Pancreas (tissue), 10 donors: ENCODE results near the gene DOK7. TPM values are rescaled to one million over a fixed set of nuclear protein-coding genes. Genes with fewer than 3 reads are reported as not detected.

Experiments used
- ATAC-seq, 4 donors: fragments of 200-7000 bp; cut with Tn5 transposase; one replicate each; pipeline versions ENCODE4 v1.8.0 to v1.9.1; 2020; ENCODE audit warnings: mild to moderate bottlenecking in 4 of 4, moderate library complexity in 4 of 4
- DNase-seq, 6 donors: peaks; one replicate each; pipeline ENCODE4 v3.0.0-alpha.2; 2020
- FAIRE-seq: peaks from 2 replicates; lab custom pipeline; 2012; peaks lifted over from hg19 to GRCh38; lab: Jason Lieb, UNC
- H3K27ac ChIP-seq, 4 donors: fragments of 200-600 bp; sonication (generic); 1 replicate in 3 of 4; 2 replicates in 1 of 4; pipeline versions ENCODE4 v1.5.0 to v1.8.0; 2020
- H3K27me3 ChIP-seq, 4 donors: fragments of 200-600 bp; one replicate each; pipeline ENCODE4 v1.8.0; 2021
- H3K36me3 ChIP-seq, 3 donors: fragments of 200-600 bp; sonication (generic) in 1 of 3; one replicate each; pipeline versions ENCODE4 v1.5.0 to v1.8.0; 2020 to 2021
- H3K4me1 ChIP-seq, 3 donors: fragments of 200-600 bp; one replicate each; pipeline ENCODE4 v1.8.0; 2021
- H3K4me3 ChIP-seq, 4 donors: fragments of 200-600 bp; sonication (generic) in 2 of 4; one replicate each; pipeline versions ENCODE4 v1.5.0 to v1.8.0; 2020 to 2021
- H3K9me3 ChIP-seq, 4 donors: fragments of 200-600 bp; one replicate each; pipeline ENCODE4 v1.8.0; 2021
- CTCF ChIP-seq, 4 donors: fragments of 200-600 bp; sonication (generic) in 3 of 4; IDR thresholded peaks; one replicate each; pipeline versions ENCODE4 v1.5.0 to v1.8.0; 2021; ENCODE audit warnings: antibody characterized with exemption in 4 of 4
- WGBS, 2 donors: extraction: QIAGEN DNeasy Blood & Tissue Kit; methylation state at CpG; one replicate each; pipeline ENCODE4 v1.1.7; 2013; 5-methylcytosine and 5-hydroxymethylcytosine counted together
- intact Hi-C, 3 donors: fragments of 100-400 bp; cut with DNase I; formaldehyde crosslinking; loops; one replicate each; pipeline versions ENCODE4 v1.11.1 to v1.14.2; 2022
- polyA plus RNA-seq, 2 donors: library from polyadenylated mRNA; stranded (reverse); fragments of 200-250 nt; gene quantifications; one replicate each; pipeline ENCODE4 v1.2.3, GENCODE V29; 2013
- total RNA-seq, 6 donors: library from RNA; stranded (reverse); fragmentation: NEBNext Ultra II Directional in 4 of 6; extraction: Animal tissue kit (Norgen Biotek cat#: 25700) in 4 of 6; gene quantifications; one replicate each; pipeline versions ENCODE4 v1.2.1 to v1.2.4, GENCODE V29; 2021 to 2023
- donor health status: healthy with polysubstance abuse.
- donor health status: DM: no; HTN: no; CAD: no; lungs with moderate emphysema.
- donor health status: DM: no; HTN: no; CAD: no.
- donor health status: control.
- donor health status: control.
- donor health status: Bipolar disorder and iron deficiency.
- donor health status: DM: yes; HTN: yes; CAD: no.
- donor health status: DM: no; HTN: no; CAD: no.
- donor health status: DM: no; HTN: no; CAD: no.
- donor health status: DM: yes; HTN: yes; CAD: no.

The DOK7 gene
- total and polyA plus RNA-seq, 8 donors = 2.5 to 8.0 (median 4.2) TPM

DNA sequence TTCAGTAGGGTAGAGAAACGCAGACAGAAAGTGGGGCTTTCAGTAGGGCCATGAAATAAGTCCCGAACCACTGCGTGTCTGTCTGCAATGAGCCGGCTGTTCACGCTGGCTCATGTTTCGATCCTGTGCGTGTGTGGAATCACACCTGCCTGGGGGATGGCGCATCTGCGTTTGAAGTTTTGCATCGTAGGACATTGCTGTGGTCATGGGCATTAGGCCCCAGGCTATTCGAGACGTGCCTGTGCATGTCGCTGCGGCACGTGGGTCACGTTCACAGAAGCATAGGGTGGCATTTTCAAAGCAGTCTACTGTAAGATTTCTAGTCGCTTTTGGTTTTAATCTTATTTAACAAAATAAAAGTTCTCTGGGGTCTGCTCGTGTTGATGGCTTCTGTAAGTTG is 46.8 kb upstream of the DOK7 start:
- no peak overlapping the region for H3K27ac ChIP-seq
- no peak for FAIRE-seq
- intact Hi-C loops = no loop called here
- H3K4me3 ChIP-seq = no peak overlapping the region
- peaks cover 0 to 4% (median 0%) of the 10 kb centered on the region in 3 donors for H3K36me3 ChIP-seq
- WGBS, 2 donors = 89 to 90% methylated on average over 18 of the region's 18 CpGs
- no peaks in the 10 kb centered on the region for H3K27me3 ChIP-seq
- DNase-seq = no peak
- no peaks in the 10 kb centered on the region for H3K9me3 ChIP-seq
- no peak for TF ChIP-seq CTCF (IDR thresholded peaks at IDR 0.05)
- no peak for ATAC-seq
- no peaks in the 10 kb centered on the region for H3K4me1 ChIP-seq

- no peaks in the 10 kb centered on the region for H3K27me3 ChIP-seq
- DNase-seq (peak in 1 of 6 donors; percentile 44), ATAC-seq (no peak), FAIRE-seq (no peak)
- H3K36me3 ChIP-seq = peaks cover 0 to 4% (median 0%) of the 10 kb centered on the region in 3 donors
- no peaks in the 10 kb centered on the region for H3K9me3 ChIP-seq
- TF ChIP-seq CTCF (IDR thresholded peaks at IDR 0.05) = no peak
- H3K4me3 ChIP-seq = no peak overlapping the region
- H3K4me1 ChIP-seq = no peaks in the 10 kb centered on the region
- no peak overlapping the region for H3K27ac ChIP-seq
- intact Hi-C loops = no loop called here
- WGBS, 2 donors = 95% methylated on average over 17 of the region's 17 CpGs
These were observed 46.3 kb upstream of the DOK7 start for GRCh38 chr4:3416821-3417221.

GRCh38 chr4:3417448-3417847 is 45.7 kb upstream of the DOK7 start:
- Histone ChIP-seq H3K27ac (no peak overlapping the region), H3K9me3 (no peaks in the 10 kb centered on the region), H3K4me1 (no peaks in the 10 kb centered on the region), H3K27me3 (no peaks in the 10 kb centered on the region), H3K4me3 (no peak overlapping the region), H3K36me3 (peaks cover 0 to 4% (median 0%) of the 10 kb centered on the region in 3 donors)
- 91 to 95% methylated on average over 21 of the region's 21 CpGs for WGBS, 2 donors
- DNase-seq = peak in 1 of 6 donors; percentile 48
- intact Hi-C loops = no loop called here
- no peak for ATAC-seq
- no peak for FAIRE-seq
- no peak for TF ChIP-seq CTCF (IDR thresholded peaks at IDR 0.05)

DNA sequence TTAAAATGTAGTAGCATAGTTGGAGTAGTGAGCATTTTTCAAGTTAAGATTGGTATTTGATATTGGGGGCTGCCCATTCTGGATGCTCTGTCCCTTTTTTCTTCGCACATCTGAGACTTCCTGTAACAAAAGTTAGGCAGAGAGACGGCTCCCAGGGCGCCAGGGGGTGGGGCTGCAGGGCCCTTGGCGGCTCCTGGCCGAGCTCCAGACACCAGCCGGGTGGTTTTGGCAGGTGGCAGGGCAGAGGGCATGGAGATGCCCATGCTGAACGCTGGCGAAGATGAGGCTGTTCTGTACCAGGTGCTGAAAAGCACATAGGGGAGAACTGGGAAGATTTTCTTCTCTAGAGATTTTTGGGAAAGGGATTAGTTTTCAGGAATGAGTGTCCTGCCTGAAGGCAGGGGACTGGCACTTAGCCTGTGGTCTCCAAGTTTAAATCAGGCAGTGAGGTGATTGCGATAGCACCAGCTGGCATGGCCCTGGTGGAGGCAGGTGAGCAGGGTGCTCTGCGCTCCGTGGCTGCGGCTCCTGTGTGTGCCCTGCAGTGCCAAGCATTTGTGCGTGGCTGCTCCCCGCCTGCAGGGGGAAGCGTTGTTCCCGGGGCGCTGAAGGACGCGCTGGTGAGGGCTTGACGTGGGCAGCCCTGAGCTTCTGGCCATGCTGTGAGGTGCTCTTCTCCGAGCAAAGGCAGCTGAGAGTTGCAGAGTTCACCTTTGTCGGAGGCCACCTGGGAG is 44.9 kb upstream of the DOK7 start:
- intact Hi-C loops = no loop called here
- no peak for ATAC-seq
- no peak overlapping the region for H3K27ac ChIP-seq

More for the DNA sequence above, 44.9 kb upstream of the DOK7 start:
- Histone ChIP-seq H3K4me1 (no peaks in the 10 kb centered on the region), H3K36me3 (peaks cover 0 to 4% (median 0%) of the 10 kb centered on the region in 3 donors), H3K9me3 (no peaks in the 10 kb centered on the region), H3K27me3 (no peaks in the 10 kb centered on the region), H3K4me3 (no peak overlapping the region)
- FAIRE-seq (no peak), DNase-seq (peak in 1 of 6 donors; percentile 56)
- WGBS, 2 donors = 88 to 90% methylated on average over 22 of the region's 22 CpGs
- TF ChIP-seq CTCF (IDR thresholded peaks at IDR 0.05) = no peak
